ENCODE data around the gene TEX14.

TEX14 gene, protein sequence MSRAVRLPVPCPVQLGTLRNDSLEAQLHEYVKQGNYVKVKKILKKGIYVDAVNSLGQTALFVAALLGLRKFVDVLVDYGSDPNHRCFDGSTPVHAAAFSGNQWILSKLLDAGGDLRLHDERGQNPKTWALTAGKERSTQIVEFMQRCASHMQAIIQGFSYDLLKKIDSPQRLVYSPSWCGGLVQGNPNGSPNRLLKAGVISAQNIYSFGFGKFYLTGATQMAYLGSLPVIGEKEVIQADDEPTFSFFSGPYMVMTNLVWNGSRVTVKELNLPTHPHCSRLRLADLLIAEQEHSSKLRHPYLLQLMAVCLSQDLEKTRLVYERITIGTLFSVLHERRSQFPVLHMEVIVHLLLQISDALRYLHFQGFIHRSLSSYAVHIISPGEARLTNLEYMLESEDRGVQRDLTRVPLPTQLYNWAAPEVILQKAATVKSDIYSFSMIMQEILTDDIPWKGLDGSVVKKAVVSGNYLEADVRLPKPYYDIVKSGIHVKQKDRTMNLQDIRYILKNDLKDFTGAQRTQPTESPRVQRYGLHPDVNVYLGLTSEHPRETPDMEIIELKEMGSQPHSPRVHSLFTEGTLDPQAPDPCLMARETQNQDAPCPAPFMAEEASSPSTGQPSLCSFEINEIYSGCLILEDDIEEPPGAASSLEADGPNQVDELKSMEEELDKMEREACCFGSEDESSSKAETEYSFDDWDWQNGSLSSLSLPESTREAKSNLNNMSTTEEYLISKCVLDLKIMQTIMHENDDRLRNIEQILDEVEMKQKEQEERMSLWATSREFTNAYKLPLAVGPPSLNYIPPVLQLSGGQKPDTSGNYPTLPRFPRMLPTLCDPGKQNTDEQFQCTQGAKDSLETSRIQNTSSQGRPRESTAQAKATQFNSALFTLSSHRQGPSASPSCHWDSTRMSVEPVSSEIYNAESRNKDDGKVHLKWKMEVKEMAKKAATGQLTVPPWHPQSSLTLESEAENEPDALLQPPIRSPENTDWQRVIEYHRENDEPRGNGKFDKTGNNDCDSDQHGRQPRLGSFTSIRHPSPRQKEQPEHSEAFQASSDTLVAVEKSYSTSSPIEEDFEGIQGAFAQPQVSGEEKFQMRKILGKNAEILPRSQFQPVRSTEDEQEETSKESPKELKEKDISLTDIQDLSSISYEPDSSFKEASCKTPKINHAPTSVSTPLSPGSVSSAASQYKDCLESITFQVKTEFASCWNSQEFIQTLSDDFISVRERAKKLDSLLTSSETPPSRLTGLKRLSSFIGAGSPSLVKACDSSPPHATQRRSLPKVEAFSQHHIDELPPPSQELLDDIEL (N-terminal part only)

DNA sequence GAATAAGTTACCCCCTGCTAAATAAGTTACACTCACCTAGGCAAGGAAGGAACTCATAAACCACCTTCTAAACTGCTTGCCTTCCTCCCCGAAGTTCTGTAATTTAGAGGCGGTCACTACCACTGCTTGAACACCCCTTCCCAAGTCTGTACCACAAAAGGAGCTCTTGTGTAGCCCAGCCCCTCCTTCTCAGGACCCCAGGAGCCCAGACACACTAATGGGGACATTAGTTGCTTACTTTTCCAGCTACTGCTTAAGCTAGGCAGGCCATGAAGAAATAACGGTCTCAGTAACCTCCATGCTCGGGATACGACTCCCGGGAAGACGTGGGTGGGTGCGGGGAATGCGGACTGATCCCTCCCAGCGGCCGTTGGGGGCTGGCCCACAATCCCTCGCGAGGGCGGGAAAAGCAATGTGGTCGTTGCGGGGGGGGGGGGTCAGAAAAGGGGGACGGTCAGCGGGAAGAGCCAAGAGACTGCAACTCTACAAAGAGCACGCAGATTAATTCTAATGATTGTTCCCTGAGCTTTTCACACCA lies at the start of gene TEX14:
Gene TEX14 (minus strand): TSS at position 345 of the 538 bp plus-strand sequence. CDS start 40,044 bp downstream, outside the sequence.
- no peak for DNase-seq

DNA sequence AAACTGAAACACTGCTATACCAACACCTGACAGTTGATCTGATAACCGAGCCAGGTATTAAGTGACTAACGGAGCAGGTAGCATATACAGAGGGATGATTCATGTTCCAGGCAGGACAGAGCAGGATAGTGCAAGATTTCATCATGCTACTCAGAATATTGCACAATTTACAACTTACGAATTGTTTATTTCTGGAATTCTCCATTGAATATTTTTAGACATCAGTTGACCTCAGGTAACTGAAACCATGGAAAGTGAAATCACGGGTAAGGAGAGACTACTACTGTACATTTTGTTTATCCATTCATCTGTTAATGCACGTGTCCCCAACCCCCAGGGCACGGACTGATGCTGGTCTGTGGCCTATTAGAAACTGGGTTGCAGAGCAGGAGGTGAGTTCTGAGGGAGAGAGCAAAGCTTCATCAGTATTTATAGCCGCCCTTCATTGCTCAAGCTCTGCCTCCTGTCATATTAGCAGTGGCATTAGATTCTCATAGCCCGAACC lies 49.3 kb upstream of the TEX14 start:
- DNase-seq: no peak

DNA sequence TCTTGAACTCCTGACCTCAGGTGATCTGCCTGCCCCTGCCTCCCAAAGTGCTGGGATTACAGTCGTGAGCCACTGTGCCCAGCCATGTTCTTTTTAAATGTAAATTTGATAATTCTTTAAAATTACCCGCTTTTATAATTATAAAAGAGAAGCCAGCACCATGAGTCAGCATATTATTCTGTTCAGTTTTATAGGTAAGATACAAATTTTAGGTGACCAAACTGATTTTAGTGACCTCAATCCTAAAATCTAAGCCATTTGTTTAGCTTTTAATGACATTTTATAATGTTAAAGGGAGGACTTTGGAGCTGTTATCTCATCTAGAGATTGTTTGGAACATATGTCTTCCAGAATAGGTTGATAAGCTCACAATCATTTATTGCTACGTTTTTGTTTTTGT lies 43.0 kb upstream of the TEX14 start:
- DNase-seq: no peak

DNA sequence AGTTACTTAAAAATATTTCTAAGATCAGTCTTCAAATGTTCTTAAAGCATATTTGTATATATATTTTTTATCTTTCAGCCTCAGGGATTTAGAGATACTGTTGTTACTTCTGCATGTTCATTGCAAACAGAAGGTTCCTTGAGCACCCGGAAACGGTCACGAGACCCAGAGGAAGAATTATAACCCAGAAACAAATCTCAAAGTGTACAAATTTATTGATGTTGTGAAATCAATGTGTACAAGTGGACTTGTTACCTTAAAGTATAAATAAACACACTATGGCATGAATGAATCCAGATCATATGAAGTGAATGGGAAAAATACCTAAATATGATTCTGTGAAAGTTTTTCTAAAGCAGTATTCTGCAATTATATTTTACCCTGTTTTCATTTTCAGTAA lies 42.2 kb upstream of the TEX14 start:
- no peak for DNase-seq

DNA sequence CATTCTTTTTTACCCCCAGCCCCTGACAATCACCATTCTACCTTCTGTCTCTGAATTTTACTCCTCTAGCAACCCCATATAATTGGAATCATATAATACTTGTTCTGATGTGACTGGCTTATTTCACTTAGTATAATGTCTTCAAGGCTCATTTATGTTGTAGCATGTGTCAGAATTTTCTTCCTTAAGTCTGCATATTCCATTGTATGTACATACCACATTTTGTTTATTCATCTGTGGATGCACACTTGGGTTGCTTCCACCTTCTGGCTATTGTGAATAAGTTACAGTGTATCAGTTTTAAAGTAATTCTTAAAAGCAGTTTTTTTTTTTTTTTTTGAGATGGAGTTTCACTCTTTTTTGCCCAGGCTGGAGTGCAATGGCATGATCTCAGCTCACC lies 39.1 kb upstream of the TEX14 start:
- no peak for DNase-seq

DNA sequence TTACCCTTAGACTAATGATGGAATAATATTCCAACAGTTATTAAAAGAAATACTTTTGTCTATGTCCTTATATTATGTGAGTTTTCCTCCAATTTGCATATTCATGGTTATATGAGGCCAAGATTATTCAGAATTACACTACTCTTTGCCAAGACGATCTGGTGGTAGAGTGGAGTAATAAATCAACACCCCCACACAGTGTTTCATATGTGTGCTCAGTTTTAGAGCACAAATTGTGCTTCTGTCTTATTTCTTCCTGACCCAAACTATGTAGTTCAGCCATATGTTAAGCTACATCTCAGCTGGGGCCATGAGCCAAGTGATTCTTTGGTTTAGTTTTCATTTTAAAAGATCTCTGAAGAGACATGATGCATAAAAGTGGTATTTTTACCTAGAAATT lies 37.0 kb upstream of the TEX14 start:
- DNase-seq: no peak

DNA sequence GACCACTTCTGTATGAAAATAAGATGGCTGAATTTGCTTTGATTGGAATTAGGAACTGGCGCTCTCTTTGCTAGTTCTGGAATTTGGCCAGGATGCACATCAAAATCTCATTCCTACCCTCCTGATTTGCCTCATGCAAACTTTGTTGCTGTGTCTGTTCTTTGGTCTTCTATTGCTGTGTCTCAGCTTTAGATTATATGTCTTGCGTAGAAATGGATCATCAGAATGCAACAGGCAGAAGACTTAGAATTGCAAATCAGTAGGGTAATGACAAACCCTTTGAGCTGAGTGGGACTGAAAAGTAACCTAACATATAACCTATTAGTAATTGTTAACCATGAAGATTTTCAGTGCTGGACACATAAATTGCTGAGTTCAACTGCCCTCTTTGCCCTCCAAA lies 30.9 kb upstream of the TEX14 start:
- DNase-seq: no peak

DNA sequence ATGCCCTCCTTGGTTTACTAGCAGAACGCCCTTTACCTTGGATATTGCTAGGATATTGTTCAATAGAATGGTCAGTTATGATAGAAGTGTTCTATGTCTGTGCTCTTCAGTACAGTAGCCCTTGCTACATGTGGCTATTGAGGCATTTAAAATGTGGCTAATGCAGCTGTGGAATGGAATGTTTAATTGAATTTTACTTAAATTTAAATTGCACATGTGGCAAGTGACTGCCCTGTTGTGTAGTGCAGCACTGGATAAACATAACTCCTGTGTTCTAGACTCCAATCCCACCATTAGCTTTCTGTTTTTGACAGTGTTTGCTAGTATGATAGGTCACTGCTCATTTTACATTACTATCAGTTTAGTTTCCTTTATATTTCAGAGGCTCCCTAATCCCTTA lies 30.4 kb upstream of the TEX14 start:
- no peak for DNase-seq

DNA sequence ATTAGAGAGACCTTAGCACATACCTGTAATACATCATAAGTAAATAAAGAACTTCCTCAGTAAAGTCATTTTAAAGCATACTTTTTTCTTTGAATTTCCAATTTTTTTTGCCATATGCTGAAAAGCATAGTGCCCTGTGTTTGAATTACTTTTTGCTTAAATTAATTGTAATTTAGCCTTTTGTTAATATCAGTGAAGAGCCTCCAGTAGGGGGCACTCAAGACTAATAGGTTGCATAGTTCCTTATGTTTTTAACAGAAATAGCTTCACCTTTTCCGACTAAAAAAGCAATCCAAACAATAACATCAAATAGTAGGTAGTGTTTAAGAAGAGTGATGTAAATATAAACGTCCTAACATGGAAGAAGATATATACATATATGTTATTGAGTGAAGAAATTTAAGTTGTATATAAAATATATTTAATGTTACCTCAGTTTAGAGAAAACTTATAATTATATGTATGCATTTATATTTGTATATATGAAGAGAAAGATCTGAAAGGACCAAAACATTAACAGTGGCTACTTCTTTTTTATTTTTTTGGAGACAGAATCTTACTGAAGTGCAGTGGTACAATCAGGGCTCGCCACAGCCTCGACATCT lies 19.2 kb upstream of the TEX14 start:
- peak in 1 of 14 donors; percentile 1 for DNase-seq

DNA sequence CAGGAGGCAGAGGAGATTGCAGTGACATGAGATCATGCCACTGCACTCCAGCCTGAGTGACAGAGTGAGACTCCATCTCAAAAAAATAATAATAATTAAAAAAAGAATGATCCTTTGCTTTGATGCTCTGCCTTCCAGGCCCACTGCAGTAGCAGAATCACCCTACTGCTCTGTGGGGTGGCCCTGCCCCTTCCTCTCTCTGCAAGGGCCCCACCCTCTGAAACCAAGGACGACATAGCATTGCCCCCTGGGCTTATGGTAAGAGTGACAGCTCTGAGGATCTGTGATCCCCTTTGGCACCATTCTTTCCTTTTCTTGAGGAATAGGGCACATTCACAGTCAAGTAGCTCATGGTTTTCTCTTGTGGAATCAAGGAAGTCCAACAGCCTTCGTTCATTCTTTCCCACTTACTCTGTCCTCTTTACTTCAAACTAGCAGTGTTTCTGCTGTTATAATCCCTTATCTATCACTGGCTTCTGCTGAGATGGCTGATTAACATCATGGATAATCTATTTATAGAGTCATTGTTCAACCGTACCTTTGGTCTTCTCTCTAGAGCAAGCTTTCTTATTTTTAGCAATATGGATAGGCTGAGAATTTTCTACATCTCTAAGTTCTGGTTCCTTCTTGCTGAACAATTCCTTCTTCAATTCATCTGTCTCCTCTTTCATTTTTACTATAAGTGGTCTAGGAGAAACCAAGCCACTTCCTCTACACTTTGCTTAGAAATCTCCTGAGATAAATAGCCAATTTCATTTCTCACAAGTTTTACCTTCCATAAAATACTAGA lies 14.7 kb upstream of the TEX14 start:
- DNase-seq: no peak

DNA sequence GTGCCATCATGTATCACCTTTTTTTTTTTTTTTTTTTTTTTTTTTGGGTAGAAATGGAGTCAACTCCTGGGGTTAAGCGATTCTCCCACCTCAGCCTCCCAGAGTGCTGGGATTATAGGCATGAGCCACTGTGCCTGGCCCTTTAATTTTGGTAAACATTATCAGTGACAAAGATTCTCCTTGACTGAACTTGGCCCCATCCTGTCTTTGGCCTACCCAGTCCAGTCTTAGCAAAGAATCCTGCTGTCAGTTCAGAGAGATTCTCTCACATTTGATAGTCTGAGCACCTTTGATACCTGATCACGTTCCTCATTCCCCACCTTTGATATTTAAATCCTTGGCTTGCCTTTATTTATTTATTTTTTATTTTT lies 12.1 kb upstream of the TEX14 start:
- no peak for DNase-seq

DNA sequence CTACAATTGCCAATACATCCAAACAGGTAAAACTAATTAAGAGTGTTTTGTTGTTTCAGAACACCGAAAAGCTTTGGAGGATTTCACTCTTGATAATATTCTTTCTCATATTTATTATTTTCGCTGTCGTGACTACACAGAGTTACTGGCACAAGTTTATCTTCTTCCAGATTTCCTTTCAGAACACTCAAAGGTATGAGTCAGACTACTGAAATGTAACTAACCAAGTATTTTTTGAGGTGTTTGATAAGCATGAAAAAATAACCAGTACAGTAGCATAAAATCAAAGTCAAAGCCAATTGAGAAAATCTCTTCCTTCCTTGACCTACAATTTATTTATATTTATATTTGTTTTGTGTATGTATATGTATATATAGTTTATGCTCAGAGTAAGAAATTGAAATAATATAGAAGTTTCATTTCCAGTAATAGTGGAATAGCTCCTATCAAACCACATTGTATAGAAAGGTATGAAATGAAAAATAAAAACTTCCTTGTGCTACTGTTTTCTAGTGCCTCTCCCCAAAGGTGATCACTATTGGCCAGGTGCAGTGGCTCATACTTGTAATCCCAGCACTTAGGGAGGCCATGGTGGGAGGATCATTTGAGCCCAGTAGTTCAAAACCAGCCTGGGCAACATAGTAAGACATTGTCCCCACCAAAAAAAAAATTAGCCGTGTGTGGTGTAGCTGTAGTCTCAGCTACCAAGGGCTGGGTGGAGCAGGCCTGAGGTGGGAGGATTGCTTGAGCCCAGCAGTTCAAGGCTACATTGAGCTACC lies 11.5 kb upstream of the TEX14 start:
- DNase-seq: no peak

DNA sequence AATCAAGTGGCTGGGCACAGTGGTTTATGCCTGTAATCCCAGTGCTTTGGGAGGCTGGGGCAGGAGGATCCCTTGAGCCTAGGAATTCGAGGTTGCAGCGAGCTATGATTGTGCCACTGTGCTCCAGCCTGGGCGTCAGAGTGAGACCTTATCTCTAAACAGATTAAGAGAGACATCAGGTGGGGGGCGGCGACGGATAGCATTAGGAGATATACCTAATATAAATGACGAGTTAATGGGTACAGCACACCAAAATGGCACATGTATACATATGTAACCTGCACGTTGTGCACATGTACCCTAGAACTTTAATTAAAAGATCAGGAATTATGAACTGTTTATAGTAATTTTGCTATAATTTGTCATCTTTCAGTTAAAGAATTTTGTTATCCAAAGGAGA lies 10.9 kb upstream of the TEX14 start:
- no peak for DNase-seq

DNA sequence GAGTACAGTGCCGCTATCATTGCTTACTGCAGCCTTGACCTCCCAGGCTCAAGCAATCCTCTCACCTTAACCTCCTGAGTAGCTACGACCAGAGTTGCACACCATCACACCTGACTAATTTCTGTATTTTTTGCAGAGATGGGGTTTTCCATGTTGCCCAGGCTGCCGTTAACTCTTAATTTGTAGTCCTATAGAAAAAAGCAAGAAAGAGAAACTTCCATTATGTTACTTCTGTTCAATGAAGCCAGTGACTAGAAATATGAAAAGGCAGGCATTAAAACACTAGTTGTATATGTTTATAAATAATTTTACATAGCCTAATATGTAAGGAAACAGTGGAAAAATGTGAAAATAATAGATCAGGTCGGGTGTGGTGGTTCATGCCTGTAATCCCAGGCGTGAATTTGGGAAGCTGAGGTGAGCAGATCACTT lies 10.2 kb upstream of the TEX14 start:
- DNase-seq: no peak

DNA sequence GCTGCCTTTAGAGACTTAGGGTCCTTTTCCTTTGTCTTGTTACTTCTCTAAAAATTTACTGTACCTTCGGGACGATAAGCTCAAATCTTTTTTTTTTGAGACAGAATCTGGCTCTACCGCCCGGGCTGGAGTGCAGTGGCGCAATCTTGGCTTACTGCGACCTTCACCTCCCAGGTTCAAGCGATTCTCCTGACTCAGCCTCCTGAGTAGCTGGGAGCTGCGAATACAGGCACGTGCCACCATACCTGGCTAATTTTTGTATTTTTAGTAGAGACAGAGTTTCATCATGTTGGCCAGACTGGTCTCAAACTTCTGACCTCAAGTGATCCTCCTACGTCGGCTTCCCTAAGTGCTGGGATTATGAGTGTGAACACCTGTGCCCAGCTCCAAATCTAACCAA lies 7.9 kb upstream of the TEX14 start:
- no peak for DNase-seq

DNA sequence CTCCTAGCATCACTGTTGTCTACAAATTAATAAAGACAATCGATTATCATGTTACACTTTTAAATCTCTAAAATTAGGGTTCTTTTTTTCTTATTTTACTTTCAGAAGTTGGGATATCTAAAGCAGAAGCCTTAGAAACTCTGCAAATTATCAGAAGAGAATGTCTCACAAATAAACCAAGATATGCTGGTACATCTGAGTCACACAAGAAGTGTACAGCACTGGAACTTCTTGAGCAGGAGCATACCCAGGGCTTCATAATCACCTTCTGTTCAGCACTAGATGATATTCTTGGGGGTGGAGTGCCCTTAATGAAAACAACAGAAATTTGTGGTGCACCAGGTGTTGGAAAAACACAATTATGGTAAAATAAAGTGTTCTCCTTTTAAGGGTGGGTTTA lies 3.0 kb upstream of the TEX14 start:
- DNase-seq: no peak

DNA sequence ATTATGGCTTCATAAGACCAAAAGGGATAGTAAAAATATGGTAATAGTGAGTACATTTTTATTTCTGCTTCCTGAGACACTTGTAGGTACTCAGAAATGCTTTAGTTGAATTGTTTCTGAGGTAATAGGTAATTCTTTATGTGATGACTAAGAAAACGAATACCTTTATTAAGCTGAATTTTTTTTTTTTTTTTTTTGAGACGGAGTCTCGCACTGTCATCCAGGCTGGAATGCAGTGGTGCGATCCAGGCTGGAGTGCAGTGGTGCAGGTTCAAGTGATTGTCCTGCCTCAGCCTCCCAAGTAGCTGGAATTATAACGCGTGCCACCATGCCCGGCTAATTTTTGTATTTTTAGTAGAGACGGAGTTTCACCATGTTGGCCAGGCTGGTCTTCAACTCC lies 2.5 kb upstream of the TEX14 start:
- no peak for DNase-seq

DNA sequence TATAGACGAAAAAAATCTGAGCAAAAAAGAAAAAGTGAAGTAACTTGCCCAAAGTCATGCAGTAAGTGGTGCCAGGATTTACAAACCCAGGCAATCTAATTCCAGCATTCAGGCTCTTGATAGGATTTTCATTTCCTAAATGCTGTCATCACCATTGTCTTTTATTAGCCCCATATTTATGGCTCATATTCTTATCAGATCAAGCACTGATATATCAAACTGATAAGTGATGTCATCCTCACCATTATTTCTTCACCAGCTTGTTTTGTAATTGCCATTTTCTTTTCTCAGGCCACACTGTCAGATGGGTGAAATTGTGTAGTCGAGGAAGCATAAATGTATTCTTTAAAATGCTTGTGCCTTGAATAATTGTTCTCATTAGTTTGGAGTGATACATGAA lies 1.9 kb upstream of the TEX14 start:
- DNase-seq: no peak

DNA sequence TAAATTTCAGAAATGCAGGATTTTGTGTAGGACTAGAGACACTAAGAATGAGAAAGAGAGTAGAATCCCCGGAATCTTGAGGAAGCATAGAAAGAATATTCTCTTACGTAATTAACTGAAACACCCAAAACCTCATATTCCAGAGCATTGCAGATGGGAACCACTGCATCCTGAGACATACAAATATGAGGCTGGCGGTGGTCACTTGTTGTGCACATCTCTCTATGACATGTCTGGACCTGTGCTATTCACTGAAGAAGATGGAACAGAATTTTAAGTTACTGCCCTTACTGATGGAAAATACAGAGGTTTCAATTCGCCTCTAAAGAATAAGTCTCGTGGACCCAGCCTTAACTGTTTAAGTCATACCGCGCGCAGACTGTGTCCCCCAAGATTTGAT lies 1.4 kb upstream of the TEX14 start:
- no peak for DNase-seq

Measured in C1 segment of cervical spinal cord (tissue), 14 donors.